NB4 (cell line): ENCODE data around the gene MAD1L1.

Source experiments
- CTCF ChIP-seq: IDR thresholded peaks from one replicate; pipeline ENCODE4 v1.5.1; 2012; ENCODE audit warnings: low read depth, low read length
- POLR2A ChIP-seq: IDR thresholded peaks from 2 replicates; pipeline ENCODE4 v1.6.1; 2011; ENCODE audit warnings: mild to moderate bottlenecking; ENCODE audit not compliant: insufficient read length; ENCODE audit errors: extremely low read depth

- no peak for TF ChIP-seq CTCF
- no peak for TF ChIP-seq POLR2A
These were observed 257.6 kb downstream of the MAD1L1 start for GRCh38 chr7:1975179-1975578.
